ENCODE measurements around the gene CDK14.

DNA sequence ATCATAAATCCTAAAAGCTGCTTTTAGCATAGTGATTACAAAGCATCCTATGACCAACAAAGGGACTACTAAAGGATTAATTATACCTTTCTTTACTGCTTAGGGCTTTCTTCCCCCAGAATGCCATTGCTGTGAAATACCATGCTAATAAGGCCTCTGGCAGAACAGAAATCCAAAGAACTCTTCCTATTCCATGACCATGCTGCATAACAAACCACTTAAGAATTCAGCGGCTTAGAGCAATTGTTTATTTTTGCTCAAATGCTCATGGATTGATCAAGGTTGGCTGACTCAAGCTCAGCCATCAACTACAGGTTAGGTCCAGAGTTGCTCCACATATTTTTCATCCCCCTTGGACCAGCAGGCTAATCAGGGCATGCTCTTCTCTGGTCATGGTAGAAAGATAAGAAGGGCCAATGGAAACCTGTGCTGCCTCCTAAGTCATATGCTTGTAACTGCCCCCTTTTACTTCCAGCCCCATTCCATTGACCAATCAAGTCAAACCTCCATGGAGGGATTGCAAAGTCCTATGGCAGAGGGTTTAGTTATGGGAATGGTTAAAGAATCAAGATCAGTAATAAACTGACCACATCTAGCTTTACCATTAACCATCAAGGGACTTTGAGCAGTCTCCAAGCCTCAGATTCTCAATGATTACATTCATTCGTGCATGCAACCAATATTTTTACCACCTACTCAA lies 423.7 kb downstream of the CDK14 start:
- TF ChIP-seq, protein P1, sequence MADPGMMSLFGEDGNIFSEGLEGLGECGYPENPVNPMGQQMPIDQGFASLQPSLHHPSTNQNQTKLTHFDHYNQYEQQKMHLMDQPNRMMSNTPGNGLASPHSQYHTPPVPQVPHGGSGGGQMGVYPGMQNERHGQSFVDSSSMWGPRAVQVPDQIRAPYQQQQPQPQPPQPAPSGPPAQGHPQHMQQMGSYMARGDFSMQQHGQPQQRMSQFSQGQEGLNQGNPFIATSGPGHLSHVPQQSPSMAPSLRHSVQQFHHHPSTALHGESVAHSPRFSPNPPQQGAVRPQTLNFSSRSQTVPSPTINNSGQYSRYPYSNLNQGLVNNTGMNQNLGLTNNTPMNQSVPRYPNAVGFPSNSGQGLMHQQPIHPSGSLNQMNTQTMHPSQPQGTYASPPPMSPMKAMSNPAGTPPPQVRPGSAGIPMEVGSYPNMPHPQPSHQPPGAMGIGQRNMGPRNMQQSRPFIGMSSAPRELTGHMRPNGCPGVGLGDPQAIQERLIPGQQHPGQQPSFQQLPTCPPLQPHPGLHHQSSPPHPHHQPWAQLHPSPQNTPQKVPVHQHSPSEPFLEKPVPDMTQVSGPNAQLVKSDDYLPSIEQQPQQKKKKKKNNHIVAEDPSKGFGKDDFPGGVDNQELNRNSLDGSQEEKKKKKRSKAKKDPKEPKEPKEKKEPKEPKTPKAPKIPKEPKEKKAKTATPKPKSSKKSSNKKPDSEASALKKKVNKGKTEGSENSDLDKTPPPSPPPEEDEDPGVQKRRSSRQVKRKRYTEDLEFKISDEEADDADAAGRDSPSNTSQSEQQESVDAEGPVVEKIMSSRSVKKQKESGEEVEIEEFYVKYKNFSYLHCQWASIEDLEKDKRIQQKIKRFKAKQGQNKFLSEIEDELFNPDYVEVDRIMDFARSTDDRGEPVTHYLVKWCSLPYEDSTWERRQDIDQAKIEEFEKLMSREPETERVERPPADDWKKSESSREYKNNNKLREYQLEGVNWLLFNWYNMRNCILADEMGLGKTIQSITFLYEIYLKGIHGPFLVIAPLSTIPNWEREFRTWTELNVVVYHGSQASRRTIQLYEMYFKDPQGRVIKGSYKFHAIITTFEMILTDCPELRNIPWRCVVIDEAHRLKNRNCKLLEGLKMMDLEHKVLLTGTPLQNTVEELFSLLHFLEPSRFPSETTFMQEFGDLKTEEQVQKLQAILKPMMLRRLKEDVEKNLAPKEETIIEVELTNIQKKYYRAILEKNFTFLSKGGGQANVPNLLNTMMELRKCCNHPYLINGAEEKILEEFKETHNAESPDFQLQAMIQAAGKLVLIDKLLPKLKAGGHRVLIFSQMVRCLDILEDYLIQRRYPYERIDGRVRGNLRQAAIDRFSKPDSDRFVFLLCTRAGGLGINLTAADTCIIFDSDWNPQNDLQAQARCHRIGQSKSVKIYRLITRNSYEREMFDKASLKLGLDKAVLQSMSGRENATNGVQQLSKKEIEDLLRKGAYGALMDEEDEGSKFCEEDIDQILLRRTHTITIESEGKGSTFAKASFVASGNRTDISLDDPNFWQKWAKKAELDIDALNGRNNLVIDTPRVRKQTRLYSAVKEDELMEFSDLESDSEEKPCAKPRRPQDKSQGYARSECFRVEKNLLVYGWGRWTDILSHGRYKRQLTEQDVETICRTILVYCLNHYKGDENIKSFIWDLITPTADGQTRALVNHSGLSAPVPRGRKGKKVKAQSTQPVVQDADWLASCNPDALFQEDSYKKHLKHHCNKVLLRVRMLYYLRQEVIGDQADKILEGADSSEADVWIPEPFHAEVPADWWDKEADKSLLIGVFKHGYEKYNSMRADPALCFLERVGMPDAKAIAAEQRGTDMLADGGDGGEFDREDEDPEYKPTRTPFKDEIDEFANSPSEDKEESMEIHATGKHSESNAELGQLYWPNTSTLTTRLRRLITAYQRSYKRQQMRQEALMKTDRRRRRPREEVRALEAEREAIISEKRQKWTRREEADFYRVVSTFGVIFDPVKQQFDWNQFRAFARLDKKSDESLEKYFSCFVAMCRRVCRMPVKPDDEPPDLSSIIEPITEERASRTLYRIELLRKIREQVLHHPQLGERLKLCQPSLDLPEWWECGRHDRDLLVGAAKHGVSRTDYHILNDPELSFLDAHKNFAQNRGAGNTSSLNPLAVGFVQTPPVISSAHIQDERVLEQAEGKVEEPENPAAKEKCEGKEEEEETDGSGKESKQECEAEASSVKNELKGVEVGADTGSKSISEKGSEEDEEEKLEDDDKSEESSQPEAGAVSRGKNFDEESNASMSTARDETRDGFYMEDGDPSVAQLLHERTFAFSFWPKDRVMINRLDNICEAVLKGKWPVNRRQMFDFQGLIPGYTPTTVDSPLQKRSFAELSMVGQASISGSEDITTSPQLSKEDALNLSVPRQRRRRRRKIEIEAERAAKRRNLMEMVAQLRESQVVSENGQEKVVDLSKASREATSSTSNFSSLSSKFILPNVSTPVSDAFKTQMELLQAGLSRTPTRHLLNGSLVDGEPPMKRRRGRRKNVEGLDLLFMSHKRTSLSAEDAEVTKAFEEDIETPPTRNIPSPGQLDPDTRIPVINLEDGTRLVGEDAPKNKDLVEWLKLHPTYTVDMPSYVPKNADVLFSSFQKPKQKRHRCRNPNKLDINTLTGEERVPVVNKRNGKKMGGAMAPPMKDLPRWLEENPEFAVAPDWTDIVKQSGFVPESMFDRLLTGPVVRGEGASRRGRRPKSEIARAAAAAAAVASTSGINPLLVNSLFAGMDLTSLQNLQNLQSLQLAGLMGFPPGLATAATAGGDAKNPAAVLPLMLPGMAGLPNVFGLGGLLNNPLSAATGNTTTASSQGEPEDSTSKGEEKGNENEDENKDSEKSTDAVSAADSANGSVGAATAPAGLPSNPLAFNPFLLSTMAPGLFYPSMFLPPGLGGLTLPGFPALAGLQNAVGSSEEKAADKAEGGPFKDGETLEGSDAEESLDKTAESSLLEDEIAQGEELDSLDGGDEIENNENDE (IDR thresholded peaks at IDR 0.05; ENCODE audit: insufficient replicate concordance, low read length) = no peak
- TF ChIP-seq JUND (IDR thresholded peaks at IDR 0.05; ENCODE audit: low read length) (no peak), POLR2A (IDR thresholded peaks at IDR 0.05; ENCODE audit: control extremely low read depth in 1 of 2, low read depth in 2 of 2, low read length in 2 of 2) (no peak), CEBPB (IDR thresholded peaks at IDR 0.05; ENCODE audit: low read depth, low read length) (no peak)
- TF ChIP-seq, protein P2, sequence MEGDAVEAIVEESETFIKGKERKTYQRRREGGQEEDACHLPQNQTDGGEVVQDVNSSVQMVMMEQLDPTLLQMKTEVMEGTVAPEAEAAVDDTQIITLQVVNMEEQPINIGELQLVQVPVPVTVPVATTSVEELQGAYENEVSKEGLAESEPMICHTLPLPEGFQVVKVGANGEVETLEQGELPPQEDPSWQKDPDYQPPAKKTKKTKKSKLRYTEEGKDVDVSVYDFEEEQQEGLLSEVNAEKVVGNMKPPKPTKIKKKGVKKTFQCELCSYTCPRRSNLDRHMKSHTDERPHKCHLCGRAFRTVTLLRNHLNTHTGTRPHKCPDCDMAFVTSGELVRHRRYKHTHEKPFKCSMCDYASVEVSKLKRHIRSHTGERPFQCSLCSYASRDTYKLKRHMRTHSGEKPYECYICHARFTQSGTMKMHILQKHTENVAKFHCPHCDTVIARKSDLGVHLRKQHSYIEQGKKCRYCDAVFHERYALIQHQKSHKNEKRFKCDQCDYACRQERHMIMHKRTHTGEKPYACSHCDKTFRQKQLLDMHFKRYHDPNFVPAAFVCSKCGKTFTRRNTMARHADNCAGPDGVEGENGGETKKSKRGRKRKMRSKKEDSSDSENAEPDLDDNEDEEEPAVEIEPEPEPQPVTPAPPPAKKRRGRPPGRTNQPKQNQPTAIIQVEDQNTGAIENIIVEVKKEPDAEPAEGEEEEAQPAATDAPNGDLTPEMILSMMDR (IDR thresholded peaks at IDR 0.05; ENCODE audit: control extremely low read depth in 1 of 3, insufficient read depth in 1 of 3, low read depth in 1 of 3, low read length in 3 of 3) = no peak
